ENCODE data around the gene ATP6V1G1. TPM values are rescaled to one million over a fixed set of nuclear protein-coding genes. Genes with fewer than 3 reads are reported as not detected.
"Not testable (repeated sequence)": the region's sequence is repeated elsewhere in the genome, so short reads cannot be mapped to it uniquely, and the experiment has no call there.

The ATP6V1G1 gene
- total RNA-seq, 3 donors from 2014 or later: 55.3 to 74.5 (median 69.9) TPM

DNA sequence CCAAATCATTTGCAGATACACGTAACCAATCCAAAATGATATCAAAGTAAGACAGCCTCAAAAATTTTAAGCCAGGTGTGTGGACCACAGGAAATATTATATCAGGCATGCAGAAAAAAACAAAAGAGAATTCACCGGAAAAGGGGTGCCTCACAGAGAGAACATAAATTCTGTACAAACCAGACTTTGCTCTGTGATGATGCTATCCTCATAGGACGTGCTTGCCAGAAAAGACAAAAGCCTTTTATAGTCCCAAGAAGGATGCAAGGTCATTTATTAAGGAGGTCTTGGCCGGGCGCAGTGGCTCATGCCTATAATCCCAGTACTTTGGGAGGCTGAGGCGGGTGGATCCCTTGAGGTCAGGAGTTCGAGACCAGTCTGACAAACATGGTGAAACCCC lies 16.8 kb upstream of the ATP6V1G1 start:
- no peak for ATAC-seq
- TF ChIP-seq, protein P1, sequence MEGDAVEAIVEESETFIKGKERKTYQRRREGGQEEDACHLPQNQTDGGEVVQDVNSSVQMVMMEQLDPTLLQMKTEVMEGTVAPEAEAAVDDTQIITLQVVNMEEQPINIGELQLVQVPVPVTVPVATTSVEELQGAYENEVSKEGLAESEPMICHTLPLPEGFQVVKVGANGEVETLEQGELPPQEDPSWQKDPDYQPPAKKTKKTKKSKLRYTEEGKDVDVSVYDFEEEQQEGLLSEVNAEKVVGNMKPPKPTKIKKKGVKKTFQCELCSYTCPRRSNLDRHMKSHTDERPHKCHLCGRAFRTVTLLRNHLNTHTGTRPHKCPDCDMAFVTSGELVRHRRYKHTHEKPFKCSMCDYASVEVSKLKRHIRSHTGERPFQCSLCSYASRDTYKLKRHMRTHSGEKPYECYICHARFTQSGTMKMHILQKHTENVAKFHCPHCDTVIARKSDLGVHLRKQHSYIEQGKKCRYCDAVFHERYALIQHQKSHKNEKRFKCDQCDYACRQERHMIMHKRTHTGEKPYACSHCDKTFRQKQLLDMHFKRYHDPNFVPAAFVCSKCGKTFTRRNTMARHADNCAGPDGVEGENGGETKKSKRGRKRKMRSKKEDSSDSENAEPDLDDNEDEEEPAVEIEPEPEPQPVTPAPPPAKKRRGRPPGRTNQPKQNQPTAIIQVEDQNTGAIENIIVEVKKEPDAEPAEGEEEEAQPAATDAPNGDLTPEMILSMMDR (IDR thresholded peaks at IDR 0.05): no peak
- Histone ChIP-seq H3K36me3 (ENCODE audit: low read depth) (no peaks in the 10 kb centered on the region), H3K4me1 (ENCODE audit: low read depth) (no peaks in the 10 kb centered on the region), H3K9me3 (no peaks in the 10 kb centered on the region), H3K4me3 (no peak overlapping the region)
- DNase-seq: no peak
- intact Hi-C loops (cut with DNase I, micrococcal nuclease): no loop called here

DNA sequence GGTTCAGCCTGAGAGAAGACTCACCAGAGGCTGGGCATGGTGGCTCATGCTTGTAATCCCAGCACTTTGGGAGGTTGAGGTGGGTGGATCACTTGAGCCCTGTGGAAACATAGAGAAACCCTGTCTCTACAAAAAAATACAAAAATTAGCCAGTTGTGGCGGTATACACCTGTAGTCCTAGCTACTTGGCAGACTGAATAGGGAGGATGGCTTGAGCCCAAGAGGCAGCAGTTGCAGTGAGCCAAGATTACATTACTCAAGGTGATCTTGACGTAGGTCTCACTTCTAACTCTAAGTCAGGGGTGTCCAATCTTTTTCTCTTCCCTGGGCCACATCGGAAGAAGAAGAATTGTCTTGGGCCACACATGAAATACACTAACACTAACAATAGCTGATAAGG lies 16.2 kb upstream of the ATP6V1G1 start:
- H3K36me3 ChIP-seq (ENCODE audit: low read depth): no peaks in the 10 kb centered on the region
- intact Hi-C loops (cut with DNase I, micrococcal nuclease): no loop called here
- H3K4me3 ChIP-seq: no peak overlapping the region
- TF ChIP-seq, protein P1 (IDR thresholded peaks at IDR 0.05): no peak
- ATAC-seq: no peak
- H3K4me1 ChIP-seq (ENCODE audit: low read depth): no peaks in the 10 kb centered on the region
- H3K9me3 ChIP-seq: no peaks in the 10 kb centered on the region
- no peak for DNase-seq

DNA sequence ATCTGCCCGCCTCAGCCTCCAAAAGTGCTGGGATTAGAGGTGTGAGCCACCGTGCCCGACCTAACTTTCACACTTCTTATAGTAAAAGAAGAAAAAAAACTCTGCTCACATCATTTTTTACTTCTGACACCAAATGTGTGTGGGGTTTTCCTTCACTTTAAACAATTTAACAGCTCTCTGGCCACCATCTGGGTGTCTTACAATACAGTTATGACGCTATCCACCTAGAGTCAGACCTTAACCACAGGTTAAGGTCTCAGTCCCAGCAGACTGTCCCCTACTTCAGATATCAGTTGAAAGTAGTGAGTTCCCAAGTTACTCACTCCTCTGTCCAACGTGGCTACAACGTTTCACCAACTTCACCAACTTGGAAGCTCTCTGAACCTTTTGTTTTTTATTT lies 15.4 kb upstream of the ATP6V1G1 start:
- Histone ChIP-seq H3K4me3 (no peak overlapping the region), H3K9me3 (no peaks in the 10 kb centered on the region), H3K36me3 (ENCODE audit: low read depth) (no peaks in the 10 kb centered on the region), H3K4me1 (ENCODE audit: low read depth) (no peaks in the 10 kb centered on the region)
- DNase-seq: no peak
- no peak for ATAC-seq
- intact Hi-C loops (cut with DNase I, micrococcal nuclease): no loop called here
- TF ChIP-seq, protein P1 (IDR thresholded peaks at IDR 0.05): no peak

DNA sequence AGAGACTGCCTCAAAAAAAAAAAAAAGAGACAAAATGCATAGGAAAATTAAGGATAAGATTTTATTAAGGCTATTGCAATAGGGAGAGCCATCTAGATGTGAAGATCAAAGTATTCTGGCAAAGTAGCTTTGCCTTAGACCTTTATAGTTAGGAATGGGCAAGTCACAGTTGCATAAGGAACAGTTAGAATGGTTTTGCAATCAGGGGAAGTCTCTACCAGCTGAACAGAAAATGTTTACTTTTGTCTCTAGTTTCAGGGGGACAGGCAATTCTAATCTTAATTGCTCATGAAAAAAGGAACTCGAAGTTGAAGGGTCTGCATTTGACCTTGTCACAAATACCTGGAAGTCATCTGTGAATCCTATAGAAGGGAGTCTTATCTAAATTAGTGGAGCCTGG lies 13.1 kb upstream of the ATP6V1G1 start:
- no peak overlapping the region for H3K4me3 ChIP-seq
- no peaks in the 10 kb centered on the region for H3K4me1 ChIP-seq (ENCODE audit: low read depth)
- DNase-seq (no peak), ATAC-seq (no peak)
- intact Hi-C loops (cut with DNase I, micrococcal nuclease): no loop called here
- no peaks in the 10 kb centered on the region for H3K36me3 ChIP-seq (ENCODE audit: low read depth)
- TF ChIP-seq, protein P1 (IDR thresholded peaks at IDR 0.05): no peak
- H3K9me3 ChIP-seq: no peaks in the 10 kb centered on the region

DNA sequence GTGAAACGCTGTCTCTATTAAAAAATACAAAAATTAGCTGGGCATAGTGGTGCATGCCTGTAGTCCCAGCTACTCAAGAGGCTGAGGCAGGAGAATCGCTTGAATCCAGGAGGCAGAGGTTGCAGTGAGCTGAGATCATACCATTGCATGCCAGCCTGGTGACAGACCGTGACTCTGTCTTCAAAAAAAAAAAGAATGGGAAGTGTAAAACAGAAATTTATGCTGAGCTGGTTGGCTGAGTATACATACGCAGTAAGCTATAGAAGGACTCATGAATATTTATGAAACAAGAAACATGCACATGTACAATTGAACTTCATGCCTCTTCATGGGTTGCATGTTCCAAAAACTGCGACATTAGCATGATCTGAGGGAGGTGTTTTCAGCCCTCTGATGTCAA lies 10.8 kb upstream of the ATP6V1G1 start:
- H3K4me1 ChIP-seq (ENCODE audit: low read depth); H3K4me3 ChIP-seq; H3K36me3 ChIP-seq (ENCODE audit: low read depth); DNase-seq; ATAC-seq; intact Hi-C loops (cut with DNase I, micrococcal nuclease); H3K9me3 ChIP-seq: not testable (repeated sequence)

DNA sequence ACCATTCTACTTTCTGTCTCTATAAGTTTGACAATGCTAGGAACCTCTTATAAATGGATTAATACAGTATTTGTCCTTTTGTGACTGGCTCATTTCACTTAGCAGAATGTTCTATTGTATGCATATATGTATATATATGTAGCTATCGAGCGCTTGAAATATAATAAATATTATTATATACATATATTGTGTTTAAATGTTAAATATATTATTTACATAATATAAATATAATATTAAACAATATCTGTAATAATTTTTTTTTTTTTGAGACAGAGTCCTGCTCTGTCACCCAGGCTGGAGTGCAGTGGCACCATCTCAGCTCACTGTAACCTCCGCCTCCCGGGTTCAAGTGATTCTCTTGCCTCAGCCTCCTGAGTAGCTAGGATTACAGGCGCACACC lies 9.4 kb upstream of the ATP6V1G1 start:
- H3K4me1 ChIP-seq (ENCODE audit: low read depth): not testable (repeated sequence)

DNA sequence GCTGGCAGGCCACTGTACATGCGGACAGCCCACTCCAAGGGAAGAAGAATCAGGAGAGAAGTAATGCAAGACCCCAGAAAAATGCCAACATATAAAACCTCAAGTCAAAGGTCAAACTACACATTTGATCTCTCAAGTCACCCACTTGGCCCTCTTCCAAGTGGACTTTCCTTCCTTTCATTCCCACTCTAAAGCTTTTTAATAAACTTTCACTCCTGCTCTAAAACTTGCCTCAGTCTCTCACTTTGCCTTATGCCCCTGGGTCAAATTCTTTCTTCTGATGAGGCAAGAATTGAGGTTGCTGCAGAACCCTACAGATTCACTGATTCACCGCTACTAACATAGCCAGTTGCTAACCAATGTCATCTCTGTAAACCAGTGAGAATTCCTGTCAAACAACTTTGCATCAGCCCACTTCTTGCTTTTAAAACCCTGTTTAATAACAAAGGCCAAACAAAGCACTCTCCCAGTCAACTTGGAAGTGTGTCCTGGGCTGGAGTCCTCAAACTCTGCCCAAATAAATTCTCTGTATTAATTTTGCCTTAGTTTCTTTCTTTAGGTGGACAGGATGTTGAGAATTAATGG lies 6.9 kb upstream of the ATP6V1G1 start:
- intact Hi-C loops (cut with DNase I, micrococcal nuclease): loop anchor here in 1 of 2 donors (10.0 kb wide), 1 partner anchor 66 kb away; no protein-coding TSS in a partner anchor
- no peak overlapping the region for H3K4me3 ChIP-seq
- H3K4me1 ChIP-seq (ENCODE audit: low read depth): no peaks in the 10 kb centered on the region
- TF ChIP-seq, protein P1 (IDR thresholded peaks at IDR 0.05): no peak
- DNase-seq (no peak), ATAC-seq (no peak)
- H3K36me3 ChIP-seq (ENCODE audit: low read depth): no peaks in the 10 kb centered on the region
- no peaks in the 10 kb centered on the region for H3K9me3 ChIP-seq

More for the DNA sequence above, 9.4 kb upstream of the ATP6V1G1 start:
- intact Hi-C loops (cut with DNase I, micrococcal nuclease); ATAC-seq; DNase-seq; H3K4me3 ChIP-seq; H3K36me3 ChIP-seq (ENCODE audit: low read depth); H3K9me3 ChIP-seq: not testable (repeated sequence)
